Kasumi-1 (cell line): Measurements from ENCODE around the gene ICAM1.
"Not testable (repeated sequence)": the region's sequence is repeated elsewhere in the genome, so short reads cannot be mapped to it uniquely, and the experiment has no call there.

Experiments used
- DNase-seq, 2 experiments: peaks; one replicate each; lab custom pipeline; 2025; lab: John Stamatoyannopoulos, UW

Gene ICAM1

GRCh38 chr19:10270616-10271394 is at the start of gene ICAM1:
TSS of gene ICAM1 (plus strand) at chr19:10271120. CDS start at chr19:10271160, 40 bp downstream.
- DNase-seq: peak; percentile 79 to 81

- peak in 1 of 2 experiments; percentile 34 for DNase-seq
These were observed 48.6 kb upstream of the ICAM1 start for GRCh38 chr19:10222201-10222890.

- no peak for DNase-seq
These were observed 47.3 kb upstream of the ICAM1 start for GRCh38 chr19:10223488-10224213.

GRCh38 chr19:10224337-10224736 is 46.6 kb upstream of the ICAM1 start:
- DNase-seq: no peak

- DNase-seq: no peak
These were observed 44.9 kb upstream of the ICAM1 start for GRCh38 chr19:10226021-10226375.

- no peak for DNase-seq
These were observed 44.4 kb upstream of the ICAM1 start for GRCh38 chr19:10226376-10227025.

GRCh38 chr19:10227026-10227971 is 43.6 kb upstream of the ICAM1 start:
- no peak for DNase-seq

- peak in 1 of 2 experiments; percentile 41 for DNase-seq
These were observed 42.5 kb upstream of the ICAM1 start for GRCh38 chr19:10228393-10228792.

GRCh38 chr19:10228920-10229319 is 42.0 kb upstream of the ICAM1 start:
- DNase-seq: peak; percentile 40 to 52

- DNase-seq: no peak
These were observed 40.6 kb upstream of the ICAM1 start for GRCh38 chr19:10230173-10230860.

- peak; percentile 44 to 60 for DNase-seq
These were observed 39.9 kb upstream of the ICAM1 start, which contains the start of gene S1PR2 for GRCh38 chr19:10230861-10231611. TSS of gene S1PR2 (minus strand) at chr19:10231331. CDS start at chr19:10224905, 6,426 bp downstream.

- no peak for DNase-seq
These were observed 39.2 kb upstream of the ICAM1 start for GRCh38 chr19:10231612-10232228.

- DNase-seq: no peak
These were observed 37.0 kb upstream of the ICAM1 start for GRCh38 chr19:10233946-10234345.

GRCh38 chr19:10235003-10235402 is 35.9 kb upstream of the ICAM1 start:
- DNase-seq: no peak

- DNase-seq: not testable (repeated sequence)
These were observed 35.5 kb upstream of the ICAM1 start for GRCh38 chr19:10235409-10235808.

GRCh38 chr19:10237702-10238101 is 33.2 kb upstream of the ICAM1 start:
- no peak for DNase-seq

- DNase-seq: no peak
These were observed 32.6 kb upstream of the ICAM1 start for GRCh38 chr19:10238172-10238783.

- not testable (repeated sequence) for DNase-seq
These were observed 29.0 kb upstream of the ICAM1 start for GRCh38 chr19:10241826-10242449.
